ENCODE data around the gene RTEL1. TPM values are rescaled to one million over a fixed set of nuclear protein-coding genes. Genes with fewer than 3 reads are reported as not detected.

RTEL1 gene
- total RNA-seq, 1 experiment from 2014 or later = 33.4 TPM

- H3K27ac Mint-ChIP-seq = no peak overlapping the region
- H2BK120ac ChIP-seq (ENCODE audit: low read depth, low read length, poor library complexity, severe bottlenecking) = no peak overlapping the region
- no peak overlapping the region for H3K14ac ChIP-seq (ENCODE audit: insufficient read depth, low read length)
- peak overlapping the region; percentile 14 to 17; a peak in 2 of 5 replicates for H3K4me3 Mint-ChIP-seq
- H2BK15ac ChIP-seq (ENCODE audit: low read depth, low read length) = no peak overlapping the region
- H3K4me2 ChIP-seq (ENCODE audit: insufficient read depth, insufficient read length, low read length) = peak overlapping the region; percentile 37
- no peak overlapping the region for H2BK5ac ChIP-seq (ENCODE audit: insufficient read length, low read length)
- no peak overlapping the region for H3K23ac ChIP-seq (ENCODE audit: insufficient read length, low read depth, low read length)
- no peaks in the 10 kb centered on the region for H3K4me1 ChIP-seq (ENCODE audit: insufficient read depth, low read length)
- H3T11ph ChIP-seq (ENCODE audit: low read length) = no peak overlapping the region
- H4K5ac ChIP-seq (ENCODE audit: insufficient read length, low read depth, low read length) = no peak overlapping the region
- TF ChIP-seq CTCF (conservative IDR thresholded peaks at IDR 0.05) = no peak
- no peak overlapping the region for H3K18ac ChIP-seq (ENCODE audit: insufficient read length, low read depth, low read length)
- peaks cover 9% of the 10 kb centered on the region for H3K23me2 ChIP-seq (ENCODE audit: insufficient read length, low read depth, low read length, poor library complexity, severe bottlenecking)
- no peak overlapping the region for H2BK20ac ChIP-seq (ENCODE audit: low read depth, low read length, poor library complexity, severe bottlenecking)
- WGBS (ENCODE audit: extremely low coverage, insufficient read length, low lambda C conversion rate) = no CpG with 5 or more reads among the region's 26 CpGs
- H4K91ac ChIP-seq (ENCODE audit: insufficient read length, low read depth, low read length) = no peak overlapping the region
- no peaks in the 10 kb centered on the region for H3K27me3 ChIP-seq (ENCODE audit: insufficient read depth, low read length)
- H3K79me1 ChIP-seq (ENCODE audit: insufficient read depth, low read depth, low read length, poor library complexity, severe bottlenecking) = no peaks in the 10 kb centered on the region
- H3K56ac ChIP-seq (ENCODE audit: insufficient read length, low read depth, low read length) = no peak overlapping the region
- H2AFZ ChIP-seq (ENCODE audit: low read length) = no peak overlapping the region
- H3K36me3 Mint-ChIP-seq (ENCODE audit: insufficient read depth in 1 of 3, low read depth in 3 of 3) = peaks cover 5 to 19% (median 13%) of the 10 kb centered on the region in 3 experiments; a peak in 6 of 7 replicates
- no peaks in the 10 kb centered on the region for H3K9me3 ChIP-seq (ENCODE audit: control insufficient read depth, low read depth, low read length)
- no peak overlapping the region for H2AK5ac ChIP-seq (ENCODE audit: insufficient read length, low read length)
- no peak overlapping the region for H3K9ac ChIP-seq (ENCODE audit: extremely low read depth, insufficient read length, low read length)
- H4K8ac ChIP-seq (replicated peaks; ENCODE audit: insufficient read length, low read depth, low read length) = no peak overlapping the region
- no peaks in the 10 kb centered on the region for H3K79me2 ChIP-seq (ENCODE audit: insufficient read depth, low read length)
- no peak overlapping the region for H3K27ac ChIP-seq (ENCODE audit: insufficient read length, low read depth, low read length)
- H3K9me3 Mint-ChIP-seq = no peaks in the 10 kb centered on the region
- H3K4ac ChIP-seq (ENCODE audit: low read depth, low read length) = no peak overlapping the region
- H3K4me1 Mint-ChIP-seq = peaks cover 0 to 2% of the 10 kb centered on the region in 2 experiments; a peak in 1 of 4 replicates
- no peaks in the 10 kb centered on the region for H4K20me1 ChIP-seq (ENCODE audit: control insufficient read depth, insufficient read depth, insufficient read length)
- no peak overlapping the region for H2BK12ac ChIP-seq (ENCODE audit: insufficient read length, low read depth, low read length)
- no peaks in the 10 kb centered on the region; the same call in 1 of the 2 replicates for H3K27me3 Mint-ChIP-seq (ENCODE audit: low read depth)
- DNase-seq = peak; percentile 79
Observed at GRCh38 chr20:63738687-63739129, 80.6 kb downstream of the RTEL1 start.
